ENCODE measurements around the gene SERPINH1.
"Not testable (repeated sequence)": the region's sequence is repeated elsewhere in the genome, so short reads cannot be mapped to it uniquely, and the experiment has no call there.

SERPINH1 gene

GRCh38 chr11:75578977-75579376 lies 16.9 kb downstream of the SERPINH1 start:
- DNase-seq: no peak

- no peak for DNase-seq
Measured at GRCh38 chr11:75579841-75580240, 17.8 kb downstream of the SERPINH1 start.

GRCh38 chr11:75582506-75582894 lies 20.4 kb downstream of the SERPINH1 start:
- no peak for DNase-seq

- peak; percentile 52 for DNase-seq
Measured at GRCh38 chr11:75582895-75583717, 21.1 kb downstream of the SERPINH1 start.

GRCh38 chr11:75583718-75584658 lies 21.9 kb downstream of the SERPINH1 start:
- no peak for DNase-seq

- DNase-seq: not testable (repeated sequence)
Measured at GRCh38 chr11:75584659-75585292, 22.7 kb downstream of the SERPINH1 start.

- DNase-seq: no peak
Measured at GRCh38 chr11:75585293-75585670, 23.2 kb downstream of the SERPINH1 start.

- no peak for DNase-seq
Measured at GRCh38 chr11:75586395-75586794, 24.3 kb downstream of the SERPINH1 start.

- no peak for DNase-seq
Measured at GRCh38 chr11:75588051-75588481, 26.0 kb downstream of the SERPINH1 start.

GRCh38 chr11:75589051-75589450 lies 27.0 kb downstream of the SERPINH1 start:
- DNase-seq: no peak

- no peak for DNase-seq
Measured at GRCh38 chr11:75589933-75590332, 27.9 kb downstream of the SERPINH1 start.

- DNase-seq: no peak
Measured at GRCh38 chr11:75591371-75591770, 29.3 kb downstream of the SERPINH1 start.

GRCh38 chr11:75591966-75592365 lies 29.9 kb downstream of the SERPINH1 start:
- DNase-seq: no peak

- no peak for DNase-seq
Measured at GRCh38 chr11:75592715-75593114, 30.7 kb downstream of the SERPINH1 start.

GRCh38 chr11:75593286-75593915 lies 31.3 kb downstream of the SERPINH1 start:
- no peak for DNase-seq

GRCh38 chr11:75594211-75594610 lies 32.2 kb downstream of the SERPINH1 start:
- DNase-seq: no peak

- no peak for DNase-seq
Measured at GRCh38 chr11:75595429-75595828, 33.4 kb downstream of the SERPINH1 start.

GRCh38 chr11:75596914-75597313 lies 34.9 kb downstream of the SERPINH1 start:
- DNase-seq: no peak

GRCh38 chr11:75597636-75598035 lies 35.6 kb downstream of the SERPINH1 start:
- DNase-seq: no peak

- DNase-seq: no peak
Measured at GRCh38 chr11:75598264-75598663, 36.2 kb downstream of the SERPINH1 start.

- DNase-seq: no peak
Measured at GRCh38 chr11:75598900-75599299, 36.8 kb downstream of the SERPINH1 start.

GRCh38 chr11:75600356-75600755 lies 38.3 kb downstream of the SERPINH1 start:
- no peak for DNase-seq

GRCh38 chr11:75601494-75601893 lies 39.4 kb downstream of the SERPINH1 start:
- no peak for DNase-seq
